Measurements from ENCODE around the gene SH3YL1. TPM values are rescaled to one million over a fixed set of nuclear protein-coding genes. Genes with fewer than 3 reads are reported as not detected.

SH3YL1 gene
- total RNA-seq, 1 experiment from 2014 or later: 28.4 TPM

DNA sequence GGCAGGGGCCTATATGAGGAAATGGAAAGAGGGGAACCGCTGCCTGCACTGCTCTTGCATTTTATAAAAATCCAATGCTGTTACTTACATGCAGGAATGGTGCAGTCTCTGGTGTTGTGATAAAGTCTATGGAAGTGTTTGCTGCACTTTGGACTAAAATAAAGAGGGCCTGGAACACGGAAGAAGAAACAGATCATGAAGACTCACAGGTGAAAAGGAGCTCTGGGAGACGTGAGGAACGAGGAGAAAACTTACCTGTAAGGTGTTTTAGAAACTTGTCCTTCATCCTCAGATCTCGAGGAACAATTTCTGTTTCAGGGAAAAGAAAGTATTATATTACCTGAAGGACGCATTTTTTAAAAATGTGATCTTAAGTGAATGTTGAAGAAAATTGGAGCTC lies 22.2 kb upstream of the SH3YL1 start:
- in situ Hi-C loops (cut with HindIII; ENCODE audit: low pct_unique_long_range_greater_than_20kb, low sequenced_read_pairs) (no loop called here), intact Hi-C loops (cut with micrococcal nuclease; ENCODE audit: unreplicated experiment) (no loop called here)
- H3K4me3 ChIP-seq (ENCODE audit: low read depth in 2 of 2, low read length in 2 of 2): no peak overlapping the region
- H3K27ac ChIP-seq (ENCODE audit: low read length): no peak overlapping the region
- POLR2A ChIA-PET: no interaction called here
- H3K4me1 ChIP-seq (ENCODE audit: control insufficient read depth, insufficient read depth, low read length): no peaks in the 10 kb centered on the region; the same call in none of the 2 replicates
- ATAC-seq (no peak), DNase-seq (ENCODE audit: low read depth, low spot score) (no peak)
- no peak for TF ChIP-seq POLR2AphosphoS5 (IDR thresholded peaks at IDR 0.05; ENCODE audit: low read depth, low read length)
- TF ChIP-seq, protein P1, sequence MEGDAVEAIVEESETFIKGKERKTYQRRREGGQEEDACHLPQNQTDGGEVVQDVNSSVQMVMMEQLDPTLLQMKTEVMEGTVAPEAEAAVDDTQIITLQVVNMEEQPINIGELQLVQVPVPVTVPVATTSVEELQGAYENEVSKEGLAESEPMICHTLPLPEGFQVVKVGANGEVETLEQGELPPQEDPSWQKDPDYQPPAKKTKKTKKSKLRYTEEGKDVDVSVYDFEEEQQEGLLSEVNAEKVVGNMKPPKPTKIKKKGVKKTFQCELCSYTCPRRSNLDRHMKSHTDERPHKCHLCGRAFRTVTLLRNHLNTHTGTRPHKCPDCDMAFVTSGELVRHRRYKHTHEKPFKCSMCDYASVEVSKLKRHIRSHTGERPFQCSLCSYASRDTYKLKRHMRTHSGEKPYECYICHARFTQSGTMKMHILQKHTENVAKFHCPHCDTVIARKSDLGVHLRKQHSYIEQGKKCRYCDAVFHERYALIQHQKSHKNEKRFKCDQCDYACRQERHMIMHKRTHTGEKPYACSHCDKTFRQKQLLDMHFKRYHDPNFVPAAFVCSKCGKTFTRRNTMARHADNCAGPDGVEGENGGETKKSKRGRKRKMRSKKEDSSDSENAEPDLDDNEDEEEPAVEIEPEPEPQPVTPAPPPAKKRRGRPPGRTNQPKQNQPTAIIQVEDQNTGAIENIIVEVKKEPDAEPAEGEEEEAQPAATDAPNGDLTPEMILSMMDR (IDR thresholded peaks at IDR 0.05): no peak
- TF ChIP-seq TCF7L2 (IDR thresholded peaks at IDR 0.05; ENCODE audit: low read depth, low read length): no peak
- no peak for TF ChIP-seq SIN3A (IDR thresholded peaks at IDR 0.05; ENCODE audit: borderline replicate concordance, insufficient read depth, low read depth, low read length)
- TF ChIP-seq, protein P2, sequence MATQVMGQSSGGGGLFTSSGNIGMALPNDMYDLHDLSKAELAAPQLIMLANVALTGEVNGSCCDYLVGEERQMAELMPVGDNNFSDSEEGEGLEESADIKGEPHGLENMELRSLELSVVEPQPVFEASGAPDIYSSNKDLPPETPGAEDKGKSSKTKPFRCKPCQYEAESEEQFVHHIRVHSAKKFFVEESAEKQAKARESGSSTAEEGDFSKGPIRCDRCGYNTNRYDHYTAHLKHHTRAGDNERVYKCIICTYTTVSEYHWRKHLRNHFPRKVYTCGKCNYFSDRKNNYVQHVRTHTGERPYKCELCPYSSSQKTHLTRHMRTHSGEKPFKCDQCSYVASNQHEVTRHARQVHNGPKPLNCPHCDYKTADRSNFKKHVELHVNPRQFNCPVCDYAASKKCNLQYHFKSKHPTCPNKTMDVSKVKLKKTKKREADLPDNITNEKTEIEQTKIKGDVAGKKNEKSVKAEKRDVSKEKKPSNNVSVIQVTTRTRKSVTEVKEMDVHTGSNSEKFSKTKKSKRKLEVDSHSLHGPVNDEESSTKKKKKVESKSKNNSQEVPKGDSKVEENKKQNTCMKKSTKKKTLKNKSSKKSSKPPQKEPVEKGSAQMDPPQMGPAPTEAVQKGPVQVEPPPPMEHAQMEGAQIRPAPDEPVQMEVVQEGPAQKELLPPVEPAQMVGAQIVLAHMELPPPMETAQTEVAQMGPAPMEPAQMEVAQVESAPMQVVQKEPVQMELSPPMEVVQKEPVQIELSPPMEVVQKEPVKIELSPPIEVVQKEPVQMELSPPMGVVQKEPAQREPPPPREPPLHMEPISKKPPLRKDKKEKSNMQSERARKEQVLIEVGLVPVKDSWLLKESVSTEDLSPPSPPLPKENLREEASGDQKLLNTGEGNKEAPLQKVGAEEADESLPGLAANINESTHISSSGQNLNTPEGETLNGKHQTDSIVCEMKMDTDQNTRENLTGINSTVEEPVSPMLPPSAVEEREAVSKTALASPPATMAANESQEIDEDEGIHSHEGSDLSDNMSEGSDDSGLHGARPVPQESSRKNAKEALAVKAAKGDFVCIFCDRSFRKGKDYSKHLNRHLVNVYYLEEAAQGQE (IDR thresholded peaks at IDR 0.05; ENCODE audit: insufficient read depth in 1 of 2, low read depth in 2 of 2, low read length in 1 of 2): no peak
- no peaks in the 10 kb centered on the region for H3K9me3 ChIP-seq (ENCODE audit: control insufficient read depth, insufficient read depth, low read depth, low read length)
- peaks cover 10% of the 10 kb centered on the region for H3K27me3 ChIP-seq (ENCODE audit: control insufficient read depth, insufficient read depth, low read length)
- no TSS peak for BruUV-seq (replicated peaks)
- CTCF ChIA-PET: no interaction called here
- H3K36me3 ChIP-seq (ENCODE audit: control insufficient read depth, insufficient read depth, low read length): no peaks in the 10 kb centered on the region; the same call in 1 of the 2 replicates

DNA sequence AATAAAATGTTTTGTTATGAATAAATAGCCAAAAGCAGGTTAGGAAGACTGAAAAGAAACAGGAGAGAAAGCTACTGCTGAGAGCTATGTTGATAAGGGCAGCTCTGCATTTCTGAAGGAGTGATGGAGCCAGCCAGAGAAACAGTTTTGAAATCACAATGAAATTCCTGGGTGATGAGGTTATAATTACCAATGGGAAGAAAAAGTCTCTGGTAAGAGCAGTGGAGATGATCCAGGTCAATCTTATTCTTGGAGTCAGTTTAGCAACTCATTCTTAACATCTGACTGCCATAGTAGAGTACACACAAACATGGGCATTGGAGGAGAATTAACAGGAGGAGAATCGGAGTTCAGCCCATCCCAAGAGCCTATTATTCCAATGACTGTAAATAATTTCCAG lies 21.7 kb upstream of the SH3YL1 start:
- Histone ChIP-seq H3K4me3 (ENCODE audit: low read depth in 2 of 2, low read length in 2 of 2) (no peak overlapping the region), H3K4me1 (ENCODE audit: control insufficient read depth, insufficient read depth, low read length) (no peaks in the 10 kb centered on the region; the same call in none of the 2 replicates), H3K36me3 (ENCODE audit: control insufficient read depth, insufficient read depth, low read length) (no peaks in the 10 kb centered on the region; the same call in 1 of the 2 replicates), H3K27ac (ENCODE audit: low read length) (no peak overlapping the region), H3K27me3 (ENCODE audit: control insufficient read depth, insufficient read depth, low read length) (peaks cover 5% of the 10 kb centered on the region), H3K9me3 (ENCODE audit: control insufficient read depth, insufficient read depth, low read depth, low read length) (no peaks in the 10 kb centered on the region)
- POLR2A ChIA-PET: no interaction called here
- in situ Hi-C loops (cut with HindIII; ENCODE audit: low pct_unique_long_range_greater_than_20kb, low sequenced_read_pairs) (no loop called here), intact Hi-C loops (cut with micrococcal nuclease; ENCODE audit: unreplicated experiment) (no loop called here)
- CTCF ChIA-PET: no interaction called here
- no peak for DNase-seq (ENCODE audit: low read depth, low spot score)
- BruUV-seq (replicated peaks): no TSS peak
- no peak for ATAC-seq
- TF ChIP-seq, protein P2 (IDR thresholded peaks at IDR 0.05; ENCODE audit: insufficient read depth in 1 of 2, low read depth in 2 of 2, low read length in 1 of 2): no peak
- TF ChIP-seq SIN3A (IDR thresholded peaks at IDR 0.05; ENCODE audit: borderline replicate concordance, insufficient read depth, low read depth, low read length): no peak

Data from Panc1 (cell line).